Vagina (tissue), 2 donors: ENCODE measurements around the gene LMTK3.

Experiments used
- POLR2A ChIP-seq, 2 donors: fragments of 450-650 bp; IDR thresholded peaks; one replicate each; pipeline ENCODE4 v1.6.1; 2017; ENCODE audit warnings: antibody characterized with exemption in 2 of 2, mild to moderate bottlenecking in 2 of 2, moderate library complexity in 2 of 2
- POLR2AphosphoS5 ChIP-seq, 2 donors: sonication (generic); formaldehyde crosslinking; IDR thresholded peaks; one replicate each; pipeline ENCODE4 v1.9.0; 2017; ENCODE audit warnings: antibody characterized with exemption in 2 of 2, mild to moderate bottlenecking in 2 of 2, low read depth in 1 of 2; ENCODE audit not compliant: insufficient read depth in 1 of 2
- TF ChIP-seq, protein P1 (sequence below), 3 experiments: fragments of 450-650 bp in 2 of 3; fragments of 200-600 bp in 1 of 3; sonication (generic) in 1 of 3; IDR thresholded peaks; one replicate each; pipeline ENCODE4 v1.5.1; 2017 to 2019; ENCODE audit warnings: antibody characterized with exemption in 3 of 3, mild to moderate bottlenecking in 2 of 3, moderate library complexity in 2 of 3

DNA sequence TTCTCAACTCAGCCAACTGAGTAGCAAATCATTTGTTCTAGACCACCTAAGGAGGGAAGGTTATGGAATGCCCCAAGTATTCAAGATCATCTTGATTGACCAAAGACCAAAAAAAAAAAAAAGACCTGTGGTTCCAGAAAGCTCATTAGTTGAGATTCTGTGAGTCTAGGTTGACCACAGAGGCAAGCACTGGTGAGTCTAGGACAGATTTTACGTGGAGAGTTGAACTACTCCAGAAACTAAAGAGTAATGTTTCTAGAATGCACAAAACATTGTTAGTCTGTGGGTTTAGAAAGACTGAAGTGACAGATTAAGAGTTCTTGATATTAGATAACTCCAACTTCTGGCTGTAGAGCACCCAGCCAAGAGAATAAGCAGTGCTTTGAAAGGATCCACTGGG lies 46.4 kb downstream of the LMTK3 start:
- TF ChIP-seq, protein P1, sequence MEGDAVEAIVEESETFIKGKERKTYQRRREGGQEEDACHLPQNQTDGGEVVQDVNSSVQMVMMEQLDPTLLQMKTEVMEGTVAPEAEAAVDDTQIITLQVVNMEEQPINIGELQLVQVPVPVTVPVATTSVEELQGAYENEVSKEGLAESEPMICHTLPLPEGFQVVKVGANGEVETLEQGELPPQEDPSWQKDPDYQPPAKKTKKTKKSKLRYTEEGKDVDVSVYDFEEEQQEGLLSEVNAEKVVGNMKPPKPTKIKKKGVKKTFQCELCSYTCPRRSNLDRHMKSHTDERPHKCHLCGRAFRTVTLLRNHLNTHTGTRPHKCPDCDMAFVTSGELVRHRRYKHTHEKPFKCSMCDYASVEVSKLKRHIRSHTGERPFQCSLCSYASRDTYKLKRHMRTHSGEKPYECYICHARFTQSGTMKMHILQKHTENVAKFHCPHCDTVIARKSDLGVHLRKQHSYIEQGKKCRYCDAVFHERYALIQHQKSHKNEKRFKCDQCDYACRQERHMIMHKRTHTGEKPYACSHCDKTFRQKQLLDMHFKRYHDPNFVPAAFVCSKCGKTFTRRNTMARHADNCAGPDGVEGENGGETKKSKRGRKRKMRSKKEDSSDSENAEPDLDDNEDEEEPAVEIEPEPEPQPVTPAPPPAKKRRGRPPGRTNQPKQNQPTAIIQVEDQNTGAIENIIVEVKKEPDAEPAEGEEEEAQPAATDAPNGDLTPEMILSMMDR (IDR thresholded peaks at IDR 0.05) = no peak
- no peak for TF ChIP-seq POLR2A (IDR thresholded peaks at IDR 0.05)
- no peak for TF ChIP-seq POLR2AphosphoS5 (IDR thresholded peaks at IDR 0.05; ENCODE audit: insufficient read depth in 1 of 2, low read depth in 1 of 2)
